IMR-90 (cell line): ENCODE measurements around the gene THOP1.

Experiments used
- BHLHE40 ChIP-seq: fragments of 150-350 bp; IDR thresholded peaks from 2 replicates; pipeline ENCODE4 v1.6.1; 2016; ENCODE audit warnings: mild to moderate bottlenecking, low read depth, low read length
- CEBPB ChIP-seq: IDR thresholded peaks from 2 replicates; pipeline ENCODE4 v1.6.1; 2012; ENCODE audit warnings: low read depth, low read length, improper control_type of control experiment
- CHD1 ChIP-seq: IDR thresholded peaks from 2 replicates; pipeline ENCODE4 v1.6.1; 2012; ENCODE audit warnings: low read depth, low read length, improper control_type of control experiment
- CTCF ChIP-seq: conservative IDR thresholded peaks from 2 replicates; pipeline ENCODE4 v1.5.1; 2012; ENCODE audit warnings: mild to moderate bottlenecking, low read depth, low read length, improper control_type of control experiment
- FOS ChIP-seq: fragments of 150-350 bp; IDR thresholded peaks from 2 replicates; pipeline ENCODE4 v1.6.1; 2016; ENCODE audit warnings: low read depth, low read length
- MAFK ChIP-seq: IDR thresholded peaks from 2 replicates; pipeline ENCODE4 v1.6.1; 2012; ENCODE audit warnings: low read depth, low read length, improper control_type of control experiment
- MAZ ChIP-seq: IDR thresholded peaks from 2 replicates; pipeline ENCODE4 v1.6.1; 2012; ENCODE audit warnings: low read depth, mild to moderate bottlenecking, low read length, improper control_type of control experiment, moderate library complexity, borderline replicate concordance
- MXI1 ChIP-seq: IDR thresholded peaks from 2 replicates; pipeline ENCODE4 v1.6.1; 2012; ENCODE audit warnings: low read depth, mild to moderate bottlenecking, low read length, moderate library complexity, borderline replicate concordance
- NFE2L2 ChIP-seq: fragments of 150-350 bp; IDR thresholded peaks from 2 replicates; pipeline ENCODE4 v1.6.1; 2016; ENCODE audit warnings: low read depth, mild to moderate bottlenecking, low read length
- POLR2A ChIP-seq: IDR thresholded peaks from 2 replicates; pipeline ENCODE4 v1.6.1; 2012; ENCODE audit warnings: mild to moderate bottlenecking, low read depth, low read length
- RAD21 ChIP-seq: IDR thresholded peaks from 2 replicates; pipeline ENCODE4 v1.6.1; 2012; ENCODE audit warnings: low read length, improper control_type of control experiment
- RFX5 ChIP-seq: IDR thresholded peaks from 2 replicates; pipeline ENCODE4 v1.8.0; 2012; ENCODE audit warnings: low read depth, mild to moderate bottlenecking, low read length, moderate library complexity
- SMC3 ChIP-seq: fragments of 150-350 bp; IDR thresholded peaks from 2 replicates; pipeline ENCODE4 v1.6.1; 2016; ENCODE audit warnings: low read depth, mild to moderate bottlenecking, antibody characterized with exemption, low read length, moderate library complexity
- USF2 ChIP-seq: fragments of 150-350 bp; IDR thresholded peaks from 2 replicates; pipeline ENCODE4 v1.6.1; 2017; ENCODE audit warnings: mild to moderate bottlenecking, antibody characterized with exemption, low read length, low read depth

GRCh38 chr19:2791876-2792275 lies 6.6 kb downstream of the THOP1 start:
- TF ChIP-seq CTCF, result no peak
- no peak for TF ChIP-seq MAZ
- TF ChIP-seq USF2, result no peak
- no peak for TF ChIP-seq RAD21
- no peak for TF ChIP-seq RFX5
- TF ChIP-seq POLR2A, result no peak
- no peak for TF ChIP-seq BHLHE40
- TF ChIP-seq CHD1, result no peak
- no peak for TF ChIP-seq FOS
- TF ChIP-seq SMC3, result no peak
- no peak for TF ChIP-seq CEBPB
- no peak for TF ChIP-seq NFE2L2
- TF ChIP-seq MAFK, result no peak
- no peak for TF ChIP-seq MXI1
